SW480 (cell line): Measurements from ENCODE around the gene SLC7A8.
"Not testable (repeated sequence)": the region's sequence is repeated elsewhere in the genome, so short reads cannot be mapped to it uniquely, and the experiment has no call there.

Experiments
- DNase-seq: peaks from one replicate; pipeline ENCODE4 v3.0.0-alpha.2; 2016; ENCODE audit warnings: low spot score

Gene SLC7A8

GRCh38 chr14:23113431-23114119 lies 69.9 kb downstream of the SLC7A8 start:
- no peak for DNase-seq

- no peak for DNase-seq
Observed at GRCh38 chr14:23112359-23113178, 70.9 kb downstream of the SLC7A8 start.

GRCh38 chr14:23110579-23111365 lies 72.7 kb downstream of the SLC7A8 start:
- no peak for DNase-seq

GRCh38 chr14:23109769-23110168 lies 73.7 kb downstream of the SLC7A8 start:
- no peak for DNase-seq

GRCh38 chr14:23108169-23108568 lies 75.3 kb downstream of the SLC7A8 start:
- not testable (repeated sequence) for DNase-seq

GRCh38 chr14:23107620-23108019 lies 75.8 kb downstream of the SLC7A8 start:
- DNase-seq = not testable (repeated sequence)

- DNase-seq = no peak
Observed at GRCh38 chr14:23106747-23107045, 76.8 kb downstream of the SLC7A8 start.

- no peak for DNase-seq
Observed at GRCh38 chr14:23105348-23105824, 78.1 kb downstream of the SLC7A8 start.

- DNase-seq = no peak
Observed at GRCh38 chr14:23104591-23105347, 78.7 kb downstream of the SLC7A8 start, which contains the start of gene CIROP. Gene CIROP (minus strand): TSS chr14:23104989. CDS start chr14:23104920, 69 bp downstream.

GRCh38 chr14:23104070-23104590 lies 79.3 kb downstream of the SLC7A8 start:
- DNase-seq = no peak

GRCh38 chr14:23103581-23103980 lies 79.9 kb downstream of the SLC7A8 start:
- no peak for DNase-seq

GRCh38 chr14:23102801-23103200 lies 80.7 kb downstream of the SLC7A8 start:
- DNase-seq = no peak

GRCh38 chr14:23101986-23102625 lies 81.4 kb downstream of the SLC7A8 start:
- DNase-seq = no peak

- no peak for DNase-seq
Observed at GRCh38 chr14:23101213-23101970, 82.1 kb downstream of the SLC7A8 start.

GRCh38 chr14:23099212-23099861 lies 84.1 kb downstream of the SLC7A8 start:
- DNase-seq = no peak

- DNase-seq = no peak
Observed at GRCh38 chr14:23097786-23098185, 85.7 kb downstream of the SLC7A8 start.

GRCh38 chr14:23095196-23096108 lies 88.0 kb downstream of the SLC7A8 start, which contains the start of gene C14orf119:
Gene C14orf119 (plus strand): TSS chr14:23095505. CDS start chr14:23097659, 2,154 bp downstream.
- peak; percentile 99 for DNase-seq

GRCh38 chr14:23094666-23095195 lies 88.7 kb downstream of the SLC7A8 start, which contains the start of gene ACIN1:
Gene ACIN1 (minus strand): TSS chr14:23095136. CDS start chr14:23095112, 24 bp downstream.
- peak; percentile 75 for DNase-seq
